ENCODE data around the gene SNTB2.

- TF ChIP-seq CTCF (IDR thresholded peaks at IDR 0.05; ENCODE audit: extremely low read depth in 1 of 2, insufficient read depth in 1 of 2, low read depth in 1 of 2, low read length in 2 of 2) (no peak), POLR2AphosphoS5 (IDR thresholded peaks at IDR 0.05; ENCODE audit: insufficient read depth, low read depth, low read length) (no peak)
Measured at GRCh38 chr16:69344171-69344570, 157.2 kb downstream of the SNTB2 start.

All from endothelial cell of umbilical vein (primary cell).